ENCODE measurements around the gene ZNF182.
"Not testable (repeated sequence)": the region's sequence is repeated elsewhere in the genome, so short reads cannot be mapped to it uniquely, and the experiment has no call there.

Gene ZNF182

DNA sequence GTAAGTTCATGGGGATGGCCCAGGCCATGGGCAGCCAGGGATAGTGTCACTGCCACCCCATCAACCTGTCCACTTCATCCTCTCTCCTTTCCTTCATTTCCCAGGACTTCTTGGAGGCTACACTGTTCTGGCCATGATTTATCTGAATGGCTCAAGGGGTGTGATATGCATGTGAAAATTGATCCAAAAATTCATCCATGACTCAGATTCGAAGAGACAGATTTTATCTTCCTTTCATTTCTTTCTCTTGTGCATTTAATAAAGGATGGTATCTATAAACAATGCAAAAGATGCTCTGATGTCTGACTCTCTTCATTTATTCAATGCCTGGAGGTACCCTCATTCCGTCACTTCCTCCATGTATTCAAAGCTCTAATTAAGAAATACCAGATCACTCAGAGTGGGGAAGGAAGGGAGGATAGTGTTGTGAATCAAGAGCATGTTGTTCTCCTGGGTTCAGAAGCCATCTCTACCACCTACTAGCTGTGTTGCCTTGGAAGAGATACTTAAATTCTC lies 5.7 kb upstream of the ZNF182 start:
- H3K9ac ChIP-seq (ENCODE audit: low read depth, low read length, poor library complexity, severe bottlenecking); H3K79me2 ChIP-seq (ENCODE audit: insufficient read depth, low read length); H3K4me1 ChIP-seq (ENCODE audit: insufficient read depth, low read length, poor library complexity, severe bottlenecking); H4K20me1 ChIP-seq (ENCODE audit: insufficient read depth, low read length, poor library complexity, severe bottlenecking); H3K27me3 ChIP-seq (ENCODE audit: insufficient read depth, low read length, poor library complexity, severe bottlenecking); H3K9me3 ChIP-seq (ENCODE audit: insufficient read depth, low read depth, low read length); H2AFZ ChIP-seq (ENCODE audit: low read length); H3K9me2 ChIP-seq (replicated peaks; ENCODE audit: low read depth, low read length); H3K4me3 ChIP-seq (ENCODE audit: low read length, poor library complexity, severe bottlenecking); H3F3A ChIP-seq (ENCODE audit: low read depth); H3K4me2 ChIP-seq (ENCODE audit: low read depth, low read length, poor library complexity, severe bottlenecking); H3K36me3 ChIP-seq (ENCODE audit: insufficient read depth, low read length): not testable (repeated sequence)

DNA sequence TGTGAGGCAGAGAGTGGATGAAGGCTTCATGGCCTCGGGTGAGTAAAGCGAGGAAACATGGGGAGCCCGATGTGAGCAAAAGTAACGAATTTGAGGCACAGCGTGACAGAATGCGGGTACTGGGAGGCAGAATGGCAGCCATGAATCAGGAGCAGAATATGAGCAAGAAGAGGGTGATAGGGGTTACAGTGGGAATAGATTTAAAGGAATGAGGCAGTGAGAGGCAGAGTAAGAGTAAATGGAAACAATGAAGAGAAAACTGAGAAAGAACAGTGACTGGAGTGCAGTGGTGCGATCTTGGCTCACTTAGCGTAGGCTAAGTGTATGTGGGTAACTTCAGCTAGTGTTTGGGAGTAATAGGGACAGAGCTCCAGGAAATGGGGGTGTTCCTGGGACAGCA lies 2.9 kb upstream of the ZNF182 start, which contains the start of gene SPACA5:
SPACA5 (plus strand) TSS at position 301 of the 400 bp plus-strand sequence. CDS start 815 bp downstream, outside the sequence.
- not testable (repeated sequence) for H3K9me2 ChIP-seq (replicated peaks; ENCODE audit: low read depth, low read length); H4K20me1 ChIP-seq (ENCODE audit: insufficient read depth, low read length, poor library complexity, severe bottlenecking)
- peaks cover 19% of the 10 kb centered on the region for H3K79me2 ChIP-seq (ENCODE audit: insufficient read depth, low read length)

DNA sequence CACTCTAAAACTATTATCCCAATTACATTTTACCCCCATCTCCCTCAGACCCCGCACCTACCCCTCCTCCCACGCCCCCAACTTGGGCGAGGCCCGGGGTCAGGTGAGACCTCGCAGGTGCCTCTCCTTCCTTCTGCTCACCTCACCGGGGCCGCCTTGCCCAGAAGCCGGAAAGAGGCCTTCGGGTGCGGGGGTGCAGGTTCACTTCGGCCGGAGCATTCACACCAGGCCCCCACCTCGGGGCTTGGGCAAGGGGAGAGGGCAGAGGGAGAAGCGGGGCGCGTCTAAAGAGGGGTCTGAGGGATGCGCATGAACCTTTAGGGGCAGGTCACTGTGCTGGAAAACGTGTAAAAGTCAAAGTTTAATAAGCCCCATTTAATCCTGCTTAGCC lies 427 bp downstream of the ZNF182 start:
- peak overlapping the region; percentile 90 for H3K9ac ChIP-seq (ENCODE audit: low read depth, low read length, poor library complexity, severe bottlenecking)
- peak overlapping the region; percentile 93 for H2AFZ ChIP-seq (ENCODE audit: low read length)
- H3K27me3 ChIP-seq (ENCODE audit: insufficient read depth, low read length, poor library complexity, severe bottlenecking) = no peaks in the 10 kb centered on the region
- no peaks in the 10 kb centered on the region for H3K9me3 ChIP-seq (ENCODE audit: insufficient read depth, low read depth, low read length)
- H3K4me1 ChIP-seq (ENCODE audit: insufficient read depth, low read length, poor library complexity, severe bottlenecking) = peaks cover 13% of the 10 kb centered on the region
- peaks cover 38% of the 10 kb centered on the region for H3K79me2 ChIP-seq (ENCODE audit: insufficient read depth, low read length)
- no peaks in the 10 kb centered on the region for H3K36me3 ChIP-seq (ENCODE audit: insufficient read depth, low read length)
- H4K20me1 ChIP-seq (ENCODE audit: insufficient read depth, low read length, poor library complexity, severe bottlenecking) = peaks cover 5% of the 10 kb centered on the region
- no peaks in the 10 kb centered on the region for H3F3A ChIP-seq (ENCODE audit: low read depth)
- no peaks in the 10 kb centered on the region for H3K9me2 ChIP-seq (replicated peaks; ENCODE audit: low read depth, low read length)
- H3K4me2 ChIP-seq (ENCODE audit: low read depth, low read length, poor library complexity, severe bottlenecking) = peak overlapping the region; percentile 75
- no peak for TF ChIP-seq EZH2phosphoT487 (IDR thresholded peaks at IDR 0.05; ENCODE audit: borderline replicate concordance)
- TF ChIP-seq, protein P1, sequence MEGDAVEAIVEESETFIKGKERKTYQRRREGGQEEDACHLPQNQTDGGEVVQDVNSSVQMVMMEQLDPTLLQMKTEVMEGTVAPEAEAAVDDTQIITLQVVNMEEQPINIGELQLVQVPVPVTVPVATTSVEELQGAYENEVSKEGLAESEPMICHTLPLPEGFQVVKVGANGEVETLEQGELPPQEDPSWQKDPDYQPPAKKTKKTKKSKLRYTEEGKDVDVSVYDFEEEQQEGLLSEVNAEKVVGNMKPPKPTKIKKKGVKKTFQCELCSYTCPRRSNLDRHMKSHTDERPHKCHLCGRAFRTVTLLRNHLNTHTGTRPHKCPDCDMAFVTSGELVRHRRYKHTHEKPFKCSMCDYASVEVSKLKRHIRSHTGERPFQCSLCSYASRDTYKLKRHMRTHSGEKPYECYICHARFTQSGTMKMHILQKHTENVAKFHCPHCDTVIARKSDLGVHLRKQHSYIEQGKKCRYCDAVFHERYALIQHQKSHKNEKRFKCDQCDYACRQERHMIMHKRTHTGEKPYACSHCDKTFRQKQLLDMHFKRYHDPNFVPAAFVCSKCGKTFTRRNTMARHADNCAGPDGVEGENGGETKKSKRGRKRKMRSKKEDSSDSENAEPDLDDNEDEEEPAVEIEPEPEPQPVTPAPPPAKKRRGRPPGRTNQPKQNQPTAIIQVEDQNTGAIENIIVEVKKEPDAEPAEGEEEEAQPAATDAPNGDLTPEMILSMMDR (conservative IDR thresholded peaks at IDR 0.05; ENCODE audit: low read length) = no peak
- peak overlapping the region; percentile 95 for H3K4me3 ChIP-seq (ENCODE audit: low read length, poor library complexity, severe bottlenecking)

More for the DNA sequence above, 2.9 kb upstream of the ZNF182 start, which contains the start of gene SPACA5:
- not testable (repeated sequence) for H3K4me3 ChIP-seq (ENCODE audit: low read length, poor library complexity, severe bottlenecking); H3K4me1 ChIP-seq (ENCODE audit: insufficient read depth, low read length, poor library complexity, severe bottlenecking); H3F3A ChIP-seq (ENCODE audit: low read depth); H3K27me3 ChIP-seq (ENCODE audit: insufficient read depth, low read length, poor library complexity, severe bottlenecking); H3K36me3 ChIP-seq (ENCODE audit: insufficient read depth, low read length); H3K9me3 ChIP-seq (ENCODE audit: insufficient read depth, low read depth, low read length); H2AFZ ChIP-seq (ENCODE audit: low read length); H3K9ac ChIP-seq (ENCODE audit: low read depth, low read length, poor library complexity, severe bottlenecking); H3K4me2 ChIP-seq (ENCODE audit: low read depth, low read length, poor library complexity, severe bottlenecking)

DNA sequence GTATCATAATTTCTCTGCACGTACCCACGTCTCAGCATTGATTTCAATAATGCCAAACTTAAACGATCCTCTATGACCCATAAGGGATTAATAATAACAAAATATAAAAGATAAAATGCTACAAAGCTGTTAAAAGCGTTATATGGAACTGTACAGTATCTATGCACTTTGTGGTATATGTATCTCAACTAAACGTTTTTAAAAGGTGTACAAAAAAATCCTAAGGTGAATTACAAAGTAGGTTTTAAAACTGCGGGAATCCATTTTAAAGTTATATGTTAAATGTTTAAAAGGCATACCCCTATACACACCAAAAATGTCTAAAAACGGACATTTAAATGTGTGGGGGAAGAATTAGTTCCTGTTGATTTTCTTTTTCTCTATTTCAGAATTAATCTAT lies 860 bp downstream of the ZNF182 start:
- H3K36me3 ChIP-seq (ENCODE audit: insufficient read depth, low read length) = no peaks in the 10 kb centered on the region
- H2AFZ ChIP-seq (ENCODE audit: low read length) = no peak overlapping the region
- no peaks in the 10 kb centered on the region for H3K9me2 ChIP-seq (replicated peaks; ENCODE audit: low read depth, low read length)
- H3K4me3 ChIP-seq (ENCODE audit: low read length, poor library complexity, severe bottlenecking) = peak overlapping the region; percentile 95
- H3K4me2 ChIP-seq (ENCODE audit: low read depth, low read length, poor library complexity, severe bottlenecking) = peak overlapping the region; percentile 75
- peaks cover 5% of the 10 kb centered on the region for H4K20me1 ChIP-seq (ENCODE audit: insufficient read depth, low read length, poor library complexity, severe bottlenecking)
- H3K9me3 ChIP-seq (ENCODE audit: insufficient read depth, low read depth, low read length) = no peaks in the 10 kb centered on the region
- H3F3A ChIP-seq (ENCODE audit: low read depth) = no peaks in the 10 kb centered on the region
- peak overlapping the region; percentile 90 for H3K9ac ChIP-seq (ENCODE audit: low read depth, low read length, poor library complexity, severe bottlenecking)
- no peaks in the 10 kb centered on the region for H3K27me3 ChIP-seq (ENCODE audit: insufficient read depth, low read length, poor library complexity, severe bottlenecking)
- H3K4me1 ChIP-seq (ENCODE audit: insufficient read depth, low read length, poor library complexity, severe bottlenecking) = peaks cover 13% of the 10 kb centered on the region
- peaks cover 38% of the 10 kb centered on the region for H3K79me2 ChIP-seq (ENCODE audit: insufficient read depth, low read length)
- TF ChIP-seq EZH2phosphoT487 (IDR thresholded peaks at IDR 0.05; ENCODE audit: borderline replicate concordance) = no peak
- TF ChIP-seq, protein P1 (conservative IDR thresholded peaks at IDR 0.05; ENCODE audit: low read length) = no peak

Data from Loucy (cell line).